Stimulated activated naive CD8-positive, alpha-beta T cell treated with anti-CD3 and anti-CD28 coated beads, Interleukin-15, amount 100 ng/mL, for 72 hours (primary cell): ENCODE measurements around the gene TMEM158.

Experiments used
- ATAC-seq: fragments of 150-1000 bp; cut with Tn5 transposase; 2 replicates; pipeline ENCODE4 v1.10.0; 2021; ENCODE audit warnings: mild to moderate bottlenecking, moderate library complexity
- DNase-seq, 2 donors: peaks; one replicate each; pipeline ENCODE4 v3.0.0; 2021 to 2022
- H3K27ac Mint-ChIP-seq, 2 donors: one replicate each; pipeline ENCODE4 v1.8.0; 2022; ENCODE audit warnings: mild to moderate bottlenecking in 2 of 2, mixed read lengths in 2 of 2, moderate library complexity in 2 of 2
- H3K27me3 Mint-ChIP-seq: one replicate; pipeline ENCODE4 v1.8.0; 2022; ENCODE audit warnings: mixed read lengths
- H3K4me1 Mint-ChIP-seq: one replicate; pipeline ENCODE4 v1.8.0; 2022; ENCODE audit warnings: mild to moderate bottlenecking, mixed read lengths
- H3K4me3 Mint-ChIP-seq, 2 donors: one replicate each; pipeline ENCODE4 v1.8.0; 2022; ENCODE audit warnings: mild to moderate bottlenecking in 2 of 2, mixed read lengths in 2 of 2, moderate library complexity in 1 of 2
- H3K9me3 Mint-ChIP-seq, 2 donors: one replicate each; pipeline ENCODE4 v1.8.0; 2022; ENCODE audit warnings: mixed read lengths in 2 of 2

The TMEM158 gene

DNA sequence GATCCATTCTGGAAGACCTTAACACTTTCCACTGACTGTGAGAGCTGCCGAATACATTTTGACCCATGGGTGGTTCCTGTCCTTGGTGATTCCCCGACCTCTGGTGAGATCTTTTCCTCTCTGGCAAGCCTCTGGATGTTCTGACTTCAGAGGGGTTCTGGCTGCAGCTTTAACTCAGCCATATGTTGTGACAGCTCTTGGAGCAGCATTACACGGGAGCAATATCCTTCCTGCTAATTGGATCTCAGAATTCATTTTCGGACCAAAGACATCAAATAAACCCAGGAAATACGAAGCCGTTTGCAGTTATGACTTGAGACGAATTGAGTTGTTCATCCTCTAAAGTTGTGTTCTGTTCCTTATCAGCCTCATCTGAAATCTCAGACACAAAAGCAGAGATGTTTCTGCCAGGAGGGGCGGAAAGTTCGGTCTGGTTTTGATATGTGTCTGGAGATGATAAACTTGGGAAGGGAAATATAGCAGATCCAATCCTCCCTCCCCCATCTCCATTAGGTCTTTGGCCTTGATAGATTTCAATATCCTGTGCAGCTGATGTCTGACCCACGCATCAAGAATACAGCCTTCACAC is 10.0 kb downstream of the TMEM158 start:
- no peaks in the 10 kb centered on the region for H3K4me1 Mint-ChIP-seq
- no peak overlapping the region for H3K4me3 Mint-ChIP-seq
- ATAC-seq (no peak), DNase-seq (no peak)
- no peak overlapping the region for H3K27ac Mint-ChIP-seq
- peaks cover 56% of the 10 kb centered on the region for H3K27me3 Mint-ChIP-seq
- no peaks in the 10 kb centered on the region for H3K9me3 Mint-ChIP-seq

DNA sequence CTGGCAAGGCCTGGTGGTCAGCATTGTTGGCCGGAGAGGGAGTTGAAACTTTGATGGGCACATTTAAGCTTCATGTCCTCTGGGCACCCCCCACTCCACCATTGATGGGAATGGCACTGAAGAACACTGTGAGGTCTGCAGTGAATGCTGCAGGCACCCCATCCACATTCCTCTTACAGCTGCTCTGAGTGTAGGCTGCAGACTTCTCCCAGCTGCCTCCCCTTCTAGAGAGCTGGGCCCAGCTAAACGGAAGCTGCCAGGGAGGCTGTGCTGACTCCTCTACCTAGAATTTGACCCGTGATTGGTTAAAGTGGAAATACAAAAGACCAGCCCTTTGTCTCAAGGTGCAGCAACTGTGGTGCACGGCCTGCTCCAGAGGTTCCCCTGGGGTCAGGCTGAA is 10.6 kb downstream of the TMEM158 start:
- ATAC-seq (no peak), DNase-seq (no peak)
- Mint-ChIP-seq H3K4me3 (no peak overlapping the region), H3K9me3 (no peaks in the 10 kb centered on the region), H3K27me3 (peaks cover 56% of the 10 kb centered on the region), H3K4me1 (peaks cover 5% of the 10 kb centered on the region), H3K27ac (no peak overlapping the region)

DNA sequence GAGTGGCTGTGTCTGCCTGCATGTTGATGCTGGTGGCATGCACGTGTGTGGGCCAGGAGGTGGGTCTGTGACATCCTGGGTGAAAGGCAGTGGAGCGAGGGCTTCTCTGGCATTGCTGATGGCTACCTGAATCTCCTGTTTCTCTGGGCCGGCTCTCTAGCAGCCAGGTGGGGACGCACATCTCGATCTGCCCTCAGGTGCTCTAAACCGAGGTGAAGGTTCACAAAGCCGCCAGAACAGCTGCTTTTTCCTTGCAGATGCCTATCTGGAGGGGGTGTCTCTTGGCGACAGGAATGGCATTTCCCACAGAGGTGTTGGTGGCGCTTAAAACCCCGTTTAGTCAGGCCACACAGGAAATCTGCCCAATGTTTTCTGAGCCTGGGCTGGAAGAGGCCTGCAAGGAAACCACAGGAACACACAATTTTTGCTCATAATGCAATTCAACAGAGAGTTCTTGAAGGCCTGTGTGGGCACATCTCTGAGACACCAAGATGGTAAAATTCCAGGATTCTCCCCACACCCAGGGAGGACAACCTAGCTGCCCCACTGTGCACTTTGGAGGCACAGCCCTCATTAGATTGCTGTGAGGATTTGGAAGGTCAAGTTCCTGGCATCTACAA is 11.9 kb downstream of the TMEM158 start:
- DNase-seq (no peak), ATAC-seq (no peak)
- Mint-ChIP-seq H3K4me3 (no peak overlapping the region), H3K27ac (no peak overlapping the region), H3K27me3 (peaks cover 48% of the 10 kb centered on the region), H3K4me1 (peaks cover 7% of the 10 kb centered on the region), H3K9me3 (no peaks in the 10 kb centered on the region)

DNA sequence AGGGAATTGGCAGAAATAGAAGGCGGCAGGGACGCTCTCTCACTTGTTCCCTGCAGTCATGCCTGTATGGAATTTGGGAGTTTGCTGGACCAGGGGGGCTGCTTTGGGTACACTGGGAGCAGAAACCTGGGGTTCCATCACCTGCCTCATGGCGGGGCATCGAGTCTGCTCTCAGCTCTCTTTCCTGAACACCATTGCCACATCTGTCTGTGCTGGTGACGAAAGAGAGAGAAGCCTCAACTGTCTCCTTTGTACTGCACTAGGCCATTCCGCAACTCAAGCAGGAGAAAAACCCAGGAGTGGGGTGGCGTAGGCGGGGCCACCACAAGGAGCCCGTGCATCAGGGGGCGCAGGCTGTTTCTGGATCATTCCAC is 14.0 kb downstream of the TMEM158 start:
- Mint-ChIP-seq H3K27ac (no peak overlapping the region), H3K4me1 (peaks cover 13% of the 10 kb centered on the region), H3K9me3 (no peaks in the 10 kb centered on the region), H3K27me3 (peaks cover 44% of the 10 kb centered on the region), H3K4me3 (no peak overlapping the region)
- DNase-seq (no peak), ATAC-seq (no peak)

DNA sequence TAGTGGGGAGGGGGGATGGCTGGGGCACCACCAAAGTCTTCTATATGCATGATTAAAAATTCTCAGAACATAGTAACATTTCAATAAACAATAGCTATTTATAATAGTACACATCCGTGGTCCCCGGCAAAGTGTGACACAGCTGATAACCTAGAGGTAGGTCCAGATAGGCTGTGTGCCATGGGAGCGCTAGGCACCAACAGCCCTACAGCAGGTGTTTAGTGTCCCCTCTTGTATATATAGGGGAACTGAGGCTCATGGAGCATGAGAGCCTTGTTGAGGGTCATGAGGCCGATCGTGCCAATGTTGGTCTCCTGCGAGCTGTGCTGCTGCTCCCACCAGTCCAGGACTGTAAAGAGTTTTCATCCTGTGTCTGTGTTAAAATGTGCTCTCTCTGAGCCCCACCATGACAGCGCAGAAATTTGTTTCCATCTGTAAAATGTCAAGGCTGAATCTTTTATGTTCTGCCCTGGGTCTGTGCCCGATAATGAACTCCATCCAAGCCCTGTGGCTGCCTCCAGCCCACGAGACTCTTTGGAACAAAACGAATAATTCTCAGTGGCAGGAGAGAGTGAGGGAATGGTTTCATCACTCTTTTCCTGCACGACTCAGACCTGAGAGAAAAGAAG is 14.5 kb downstream of the TMEM158 start:
- Mint-ChIP-seq H3K4me3 (no peak overlapping the region), H3K27ac (no peak overlapping the region), H3K9me3 (no peaks in the 10 kb centered on the region), H3K27me3 (peaks cover 43% of the 10 kb centered on the region), H3K4me1 (peaks cover 13% of the 10 kb centered on the region)
- no peak for DNase-seq
- no peak for ATAC-seq

DNA sequence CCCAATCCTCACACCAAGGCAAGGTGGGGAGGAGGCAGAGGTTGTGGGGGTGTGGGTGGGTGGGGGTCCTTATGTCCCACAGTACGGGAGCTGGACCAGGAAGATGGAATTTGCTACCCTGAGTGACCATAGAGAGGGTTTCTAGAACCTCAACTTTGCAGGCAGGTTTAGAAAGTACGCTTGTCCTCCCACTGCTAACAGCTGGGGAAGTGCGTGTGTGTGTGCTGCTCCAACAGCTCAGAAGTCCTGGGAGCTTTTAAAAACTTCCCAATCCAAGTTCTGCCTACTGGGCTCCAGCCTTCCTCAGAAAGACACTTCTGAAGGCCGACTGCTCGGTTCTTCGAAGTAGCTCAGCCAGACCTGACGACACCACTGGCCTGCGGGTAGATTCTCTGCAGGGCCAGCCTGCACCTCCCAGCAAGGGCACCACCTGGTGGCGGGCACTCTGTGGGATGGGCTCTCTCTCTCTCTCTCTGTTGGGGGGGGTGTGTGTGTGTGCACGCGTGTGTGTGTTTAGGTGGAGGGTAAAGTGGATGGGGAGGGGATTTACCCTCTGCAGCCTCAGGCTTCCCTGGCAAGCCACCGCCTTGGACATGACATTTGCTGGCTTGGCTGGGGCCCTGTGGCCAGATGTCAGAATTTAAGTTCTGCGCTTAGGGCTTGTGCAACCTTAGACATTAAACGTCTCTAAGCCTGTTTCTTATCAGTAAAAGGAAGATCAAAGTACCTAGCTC is 15.6 kb downstream of the TMEM158 start:
- Mint-ChIP-seq H3K27me3 (peaks cover 43% of the 10 kb centered on the region), H3K4me1 (peaks cover 13% of the 10 kb centered on the region), H3K27ac (peak overlapping the region in 1 of 2 donors; percentile 65), H3K4me3 (no peak overlapping the region), H3K9me3 (no peaks in the 10 kb centered on the region)
- ATAC-seq: peak; percentile 90
- DNase-seq: peak; percentile 64 to 69

DNA sequence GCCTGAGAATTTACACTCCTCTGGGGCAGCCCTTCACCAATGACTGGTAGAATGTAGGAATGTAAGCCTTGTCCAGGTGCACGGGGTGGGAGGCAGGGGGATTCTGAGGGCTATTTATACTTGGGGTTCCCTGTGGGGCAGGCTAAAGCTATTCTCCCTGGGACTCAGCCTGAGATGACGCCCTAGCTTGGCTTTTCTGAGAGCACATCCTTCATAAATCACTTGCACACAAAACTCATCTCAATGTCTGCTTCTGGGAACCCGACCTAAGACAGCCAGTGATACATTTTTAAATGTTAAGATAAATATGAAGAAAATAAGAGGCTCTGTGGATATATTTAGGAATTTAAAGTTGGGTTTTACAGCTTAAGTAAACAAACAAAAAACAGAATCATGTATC is 16.6 kb downstream of the TMEM158 start:
- no peak overlapping the region for H3K27ac Mint-ChIP-seq
- H3K4me3 Mint-ChIP-seq: no peak overlapping the region
- ATAC-seq: no peak

DNA sequence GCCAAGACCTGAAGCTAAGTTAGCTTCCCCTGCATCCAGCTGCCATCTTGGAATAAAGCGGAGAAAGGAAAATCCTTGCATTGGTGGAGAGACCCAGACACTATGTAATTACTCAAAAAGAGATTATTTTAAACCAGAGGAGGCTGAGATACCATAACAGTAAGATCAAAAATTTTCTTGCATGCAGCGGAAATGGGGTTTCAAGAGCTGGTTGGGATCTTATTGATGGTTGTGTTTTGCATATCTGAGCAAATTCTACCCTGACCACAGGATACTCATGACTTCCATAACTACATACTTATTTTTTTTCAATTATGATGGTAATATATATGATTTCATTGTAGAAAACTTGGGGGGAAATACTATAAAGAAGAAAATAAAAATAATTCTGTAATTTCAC is 17.5 kb downstream of the TMEM158 start:
- DNase-seq (no peak), ATAC-seq (peak; percentile 59)
- no peak overlapping the region for H3K27ac Mint-ChIP-seq
- H3K9me3 Mint-ChIP-seq: no peaks in the 10 kb centered on the region
- peaks cover 13% of the 10 kb centered on the region for H3K4me1 Mint-ChIP-seq
- H3K27me3 Mint-ChIP-seq: peaks cover 37% of the 10 kb centered on the region
- no peak overlapping the region for H3K4me3 Mint-ChIP-seq

More for the DNA sequence above, 16.6 kb downstream of the TMEM158 start:
- peaks cover 43% of the 10 kb centered on the region for H3K27me3 Mint-ChIP-seq
- peaks cover 13% of the 10 kb centered on the region for H3K4me1 Mint-ChIP-seq
- no peak for DNase-seq
- H3K9me3 Mint-ChIP-seq: no peaks in the 10 kb centered on the region

DNA sequence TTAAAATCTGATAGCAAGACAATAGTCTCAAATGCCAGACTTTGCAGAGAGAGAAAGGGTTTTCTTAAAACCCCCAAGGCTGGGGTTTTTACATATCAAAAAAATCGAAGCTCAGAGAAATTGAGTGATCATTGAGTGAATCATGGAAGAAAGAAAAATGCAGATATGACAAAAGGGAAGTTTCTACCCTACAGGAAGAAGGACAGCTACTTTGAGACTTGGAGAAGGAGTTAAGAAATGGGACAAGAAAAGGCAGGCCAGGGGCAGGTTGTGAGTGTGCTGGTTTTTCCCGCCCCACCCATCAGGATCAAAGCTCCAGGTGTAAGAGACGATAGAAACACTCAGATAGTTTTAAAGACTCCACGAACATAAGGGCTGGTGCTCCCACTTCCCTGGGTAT is 18.6 kb downstream of the TMEM158 start:
- ATAC-seq (no peak), DNase-seq (no peak)
- Mint-ChIP-seq H3K4me1 (peaks cover 13% of the 10 kb centered on the region), H3K27ac (no peak overlapping the region), H3K4me3 (no peak overlapping the region), H3K9me3 (no peaks in the 10 kb centered on the region), H3K27me3 (peaks cover 37% of the 10 kb centered on the region)

DNA sequence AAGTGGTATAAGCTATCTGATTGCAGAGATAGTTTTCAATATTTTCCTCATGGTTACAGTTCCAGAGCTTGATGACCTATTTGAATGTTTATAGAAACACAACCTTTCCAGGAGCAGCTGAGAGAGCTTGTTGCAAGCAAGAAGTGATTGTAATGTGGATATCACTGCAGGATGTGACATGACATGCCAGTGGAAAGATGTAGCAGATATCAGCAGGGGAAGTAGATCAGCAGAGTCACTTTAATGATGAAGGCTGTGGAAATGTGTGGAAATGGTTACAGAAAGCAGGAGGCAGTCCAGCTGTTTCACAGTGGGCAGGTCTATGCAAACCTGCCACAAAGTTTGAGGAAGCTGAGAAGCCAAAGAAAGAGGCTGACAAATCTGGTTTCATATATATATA is 21.0 kb downstream of the TMEM158 start:
- Mint-ChIP-seq H3K4me1 (peaks cover 6% of the 10 kb centered on the region), H3K27me3 (peaks cover 30% of the 10 kb centered on the region), H3K4me3 (no peak overlapping the region), H3K9me3 (no peaks in the 10 kb centered on the region), H3K27ac (no peak overlapping the region)
- ATAC-seq (no peak), DNase-seq (no peak)

DNA sequence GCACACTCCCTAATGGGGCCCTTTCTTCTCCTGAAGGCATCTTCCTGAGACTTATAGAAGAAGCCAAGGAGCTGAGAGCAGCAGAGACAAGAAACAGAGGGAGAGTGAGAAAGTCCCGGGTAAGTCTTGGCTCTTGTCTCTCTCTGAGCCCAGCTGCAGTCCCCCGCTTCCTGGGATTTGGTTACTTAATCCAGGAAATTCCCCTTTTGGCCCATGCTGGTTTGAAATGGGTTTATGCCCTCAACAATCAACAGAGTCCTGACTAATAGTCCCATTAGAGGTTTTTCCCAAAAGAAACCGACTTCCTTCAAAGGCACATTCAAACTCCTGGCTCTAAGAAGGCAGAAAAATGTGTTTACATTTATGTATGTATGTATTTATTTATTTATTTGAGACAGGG is 22.0 kb downstream of the TMEM158 start:
- no peak overlapping the region for H3K27ac Mint-ChIP-seq
- peaks cover 40% of the 10 kb centered on the region for H3K27me3 Mint-ChIP-seq
- H3K4me3 Mint-ChIP-seq: no peak overlapping the region
- DNase-seq: no peak
- H3K9me3 Mint-ChIP-seq: no peaks in the 10 kb centered on the region
- no peak for ATAC-seq
- H3K4me1 Mint-ChIP-seq: peaks cover 6% of the 10 kb centered on the region

DNA sequence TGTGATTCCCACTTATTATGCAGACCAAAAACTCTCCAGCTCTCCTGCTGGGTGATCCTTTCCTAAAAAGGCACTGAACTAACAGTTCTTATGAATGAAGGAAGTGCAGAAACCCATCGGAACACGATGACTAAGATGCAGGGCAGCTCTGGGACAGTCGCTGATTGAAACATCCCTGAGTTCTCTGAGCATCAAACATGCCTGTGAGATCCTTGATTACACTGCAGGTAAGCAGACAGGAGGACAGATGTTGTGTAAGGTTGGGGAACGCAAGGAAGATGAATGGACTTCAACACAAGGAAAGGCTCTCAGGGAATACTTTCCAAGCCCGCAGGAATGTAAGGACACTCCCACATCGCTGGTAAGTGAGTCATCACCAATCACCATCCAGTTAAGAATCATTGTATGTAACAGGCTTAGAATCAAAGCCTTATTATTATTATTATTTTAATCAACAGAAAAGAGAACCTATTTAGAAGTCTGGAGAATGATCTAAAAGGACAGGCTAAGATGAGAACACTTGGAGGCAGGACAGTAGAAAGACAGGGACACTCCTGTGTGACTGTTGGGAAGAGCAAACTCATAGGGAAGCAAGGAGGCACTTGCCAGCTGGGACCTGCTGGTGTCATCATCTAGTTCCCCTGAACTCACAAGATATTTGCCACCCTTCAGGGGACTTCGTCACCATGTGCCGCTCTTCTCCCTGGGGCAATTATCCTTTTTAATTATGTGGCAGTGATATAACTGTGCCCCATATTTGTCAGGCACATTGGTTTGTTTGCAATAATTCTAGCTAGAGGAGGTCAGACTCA is 26.0 kb downstream of the TMEM158 start:
- no peak overlapping the region for H3K27ac Mint-ChIP-seq
- ATAC-seq (no peak), DNase-seq (no peak)
- H3K9me3 Mint-ChIP-seq: no peaks in the 10 kb centered on the region
- no peak overlapping the region for H3K4me3 Mint-ChIP-seq
- peaks cover 7% of the 10 kb centered on the region for H3K4me1 Mint-ChIP-seq
- peaks cover 47% of the 10 kb centered on the region for H3K27me3 Mint-ChIP-seq

DNA sequence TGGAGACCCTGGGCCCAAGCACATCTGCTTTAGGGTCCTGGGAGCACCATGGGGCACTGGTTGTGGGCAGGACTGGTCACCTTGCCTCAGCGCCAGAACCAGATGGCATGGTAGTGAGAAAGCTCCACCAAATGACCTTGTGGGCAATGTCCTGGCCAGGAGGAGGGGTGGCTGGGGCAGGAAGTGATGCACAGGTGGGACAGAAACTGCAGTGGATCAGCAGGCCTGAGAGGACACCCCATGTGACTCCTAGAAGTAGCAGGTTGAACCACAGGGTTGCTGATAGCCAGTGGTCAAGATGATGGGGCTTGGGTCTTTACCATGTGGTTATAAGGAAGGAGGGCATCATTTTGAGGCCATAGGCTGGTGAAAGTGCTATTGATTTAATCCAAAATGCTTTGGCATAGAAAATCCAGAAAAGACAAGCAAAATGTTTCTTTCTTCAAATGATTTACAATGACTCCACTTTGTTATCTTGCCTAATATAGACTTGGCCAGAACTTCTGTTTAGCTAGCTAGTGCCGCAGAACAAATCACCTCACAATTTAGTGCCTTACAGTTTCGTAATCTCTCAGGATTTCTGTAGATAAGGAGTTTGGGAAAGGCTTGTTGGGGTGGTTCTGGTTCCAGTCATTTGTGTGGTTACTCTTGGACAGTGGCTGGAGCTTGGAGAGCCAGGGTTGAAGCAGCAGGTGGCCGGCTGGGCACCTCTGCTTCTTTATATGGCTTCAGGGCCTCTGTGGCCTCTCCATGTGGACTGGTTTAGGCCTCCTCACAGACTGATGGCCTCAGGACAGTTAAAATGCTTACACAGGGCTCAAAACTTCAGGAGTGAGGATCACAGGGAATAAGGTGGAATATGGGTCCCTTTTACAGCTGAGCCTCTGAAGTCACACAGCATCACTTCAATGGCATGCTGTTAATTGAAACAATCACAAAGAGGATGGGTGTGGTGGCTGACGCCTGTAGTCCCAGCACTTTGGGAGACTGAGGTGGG is 27.5 kb downstream of the TMEM158 start:
- Mint-ChIP-seq H3K27ac (peak overlapping the region in 1 of 2 donors; percentile 34), H3K9me3 (no peaks in the 10 kb centered on the region)

DNA sequence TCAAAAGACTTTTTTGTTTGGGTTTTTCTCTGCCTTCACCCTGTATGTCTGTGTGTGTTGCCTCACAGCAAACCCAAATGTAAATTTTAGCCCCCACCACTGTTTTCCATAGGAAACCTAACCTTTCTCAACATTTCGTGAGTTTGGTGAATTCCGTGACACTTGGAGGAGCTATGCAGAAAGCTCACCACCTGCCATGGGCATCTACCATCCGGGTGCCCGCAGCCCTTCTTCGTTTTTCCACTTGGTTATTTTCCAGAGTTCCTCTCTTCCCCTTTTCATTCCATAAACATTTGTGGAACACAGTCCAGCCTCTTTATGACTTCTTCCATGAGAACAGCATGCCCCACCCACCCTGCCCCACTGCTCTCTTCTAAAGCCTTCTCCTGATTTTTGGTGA is 31.3 kb downstream of the TMEM158 start:
- H3K27me3 Mint-ChIP-seq: peaks cover 59% of the 10 kb centered on the region
- no peak overlapping the region for H3K27ac Mint-ChIP-seq
- no peaks in the 10 kb centered on the region for H3K9me3 Mint-ChIP-seq
- no peak for ATAC-seq
- no peak overlapping the region for H3K4me3 Mint-ChIP-seq
- no peak for DNase-seq
- peaks cover 7% of the 10 kb centered on the region for H3K4me1 Mint-ChIP-seq

More for the DNA sequence above, 27.5 kb downstream of the TMEM158 start:
- ATAC-seq (no peak), DNase-seq (no peak)
- Mint-ChIP-seq H3K27me3 (peaks cover 49% of the 10 kb centered on the region), H3K4me1 (peaks cover 7% of the 10 kb centered on the region), H3K4me3 (no peak overlapping the region)
